GM18520 (cell line): ENCODE results near the gene PMPCA.

ENCODE experiments used
- ATAC-seq: cut with Tn5 transposase; IDR thresholded peaks from one replicate; pipeline ENCODE4 v1.9.1; 2021; ENCODE audit not compliant: unreplicated experiment

The PMPCA gene

DNA sequence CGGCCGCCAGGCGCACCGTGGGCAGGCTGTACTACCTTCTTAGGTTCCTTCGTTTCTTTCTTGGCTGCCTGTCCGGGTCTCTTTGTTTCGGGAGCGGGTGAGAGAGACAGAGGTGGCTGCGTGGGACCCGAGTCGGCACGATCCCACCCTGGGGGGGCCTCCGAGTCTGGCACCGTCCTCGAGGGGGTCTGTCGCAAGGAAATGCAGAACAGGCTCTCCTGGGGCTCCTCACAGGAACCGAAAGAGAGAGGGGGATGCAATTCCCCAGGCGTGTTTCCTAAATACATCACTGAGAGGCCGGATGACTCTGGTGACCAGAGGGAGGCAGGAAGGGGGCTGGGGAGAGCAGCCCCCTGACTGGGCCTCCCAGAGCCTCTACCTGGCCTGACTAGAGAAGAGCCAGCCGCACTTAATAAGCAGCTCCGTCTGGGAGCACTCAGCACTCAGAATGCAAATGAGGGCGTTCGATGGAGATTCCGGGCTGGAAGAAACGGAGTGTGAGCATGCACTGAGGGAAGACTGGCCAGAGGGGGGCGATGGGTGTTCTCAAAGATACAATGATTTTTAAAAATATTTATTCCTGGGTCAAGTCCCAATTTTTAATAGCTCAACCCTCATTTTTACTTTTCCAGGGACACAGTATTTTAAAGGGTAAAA, 40.9 kb downstream of the PMPCA start:
- ATAC-seq, result no peak

DNA sequence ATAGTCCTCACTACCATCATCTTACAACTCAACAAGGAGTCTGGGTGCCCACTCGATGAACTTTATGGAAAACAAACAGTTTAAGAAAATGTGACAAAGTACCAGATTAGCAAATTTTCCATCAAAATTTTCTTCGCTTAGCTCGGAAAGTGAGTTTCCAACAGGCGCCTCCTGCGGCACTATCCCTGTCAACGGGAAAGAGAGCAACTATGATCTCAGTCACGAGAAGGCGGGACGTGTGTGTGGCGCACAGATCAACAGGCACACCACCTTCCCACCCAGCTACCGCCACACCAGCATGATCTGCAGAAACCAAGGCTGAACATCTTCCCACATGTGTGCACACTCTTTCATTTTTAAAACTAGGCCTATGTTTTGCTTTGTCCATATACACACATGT, 42.9 kb downstream of the PMPCA start:
- ATAC-seq, result no peak

DNA sequence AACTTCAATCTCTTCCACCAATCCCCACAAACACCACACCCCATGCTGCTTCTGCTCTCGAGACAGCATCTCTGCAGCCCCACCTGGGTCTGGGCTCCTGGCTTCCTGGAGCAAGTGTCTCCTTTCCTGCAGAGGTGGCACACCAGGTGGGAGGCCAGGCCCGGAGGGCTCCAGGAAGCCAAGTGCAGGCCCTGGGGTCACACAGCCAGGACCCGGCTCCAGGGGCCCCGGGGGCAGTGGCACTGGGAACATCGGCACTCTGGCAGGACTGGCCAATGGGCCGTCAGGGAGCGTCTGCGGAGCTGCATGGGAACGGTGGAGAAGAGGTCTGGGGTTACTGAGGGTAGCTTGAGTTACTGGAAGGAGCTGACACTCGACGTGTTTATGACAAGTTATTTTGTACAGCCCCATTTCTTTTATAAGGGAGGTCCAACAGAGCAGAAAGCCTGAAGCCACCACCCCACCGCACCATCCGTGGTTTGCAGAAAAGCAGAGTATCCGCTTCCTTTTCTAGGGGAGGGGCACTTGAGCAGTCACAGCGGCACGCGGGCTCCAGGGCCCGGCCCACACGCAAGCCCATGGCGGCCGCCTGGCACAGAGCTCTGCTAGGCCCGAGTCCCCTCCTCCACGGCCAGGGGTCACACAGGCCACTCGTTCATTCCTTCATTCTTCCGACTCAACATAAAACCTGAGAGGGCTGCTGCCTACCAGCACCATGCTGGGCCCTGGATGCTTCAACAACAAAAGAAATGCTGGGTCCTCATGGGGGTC, 43.8 kb downstream of the PMPCA start:
- ATAC-seq, result no peak

DNA sequence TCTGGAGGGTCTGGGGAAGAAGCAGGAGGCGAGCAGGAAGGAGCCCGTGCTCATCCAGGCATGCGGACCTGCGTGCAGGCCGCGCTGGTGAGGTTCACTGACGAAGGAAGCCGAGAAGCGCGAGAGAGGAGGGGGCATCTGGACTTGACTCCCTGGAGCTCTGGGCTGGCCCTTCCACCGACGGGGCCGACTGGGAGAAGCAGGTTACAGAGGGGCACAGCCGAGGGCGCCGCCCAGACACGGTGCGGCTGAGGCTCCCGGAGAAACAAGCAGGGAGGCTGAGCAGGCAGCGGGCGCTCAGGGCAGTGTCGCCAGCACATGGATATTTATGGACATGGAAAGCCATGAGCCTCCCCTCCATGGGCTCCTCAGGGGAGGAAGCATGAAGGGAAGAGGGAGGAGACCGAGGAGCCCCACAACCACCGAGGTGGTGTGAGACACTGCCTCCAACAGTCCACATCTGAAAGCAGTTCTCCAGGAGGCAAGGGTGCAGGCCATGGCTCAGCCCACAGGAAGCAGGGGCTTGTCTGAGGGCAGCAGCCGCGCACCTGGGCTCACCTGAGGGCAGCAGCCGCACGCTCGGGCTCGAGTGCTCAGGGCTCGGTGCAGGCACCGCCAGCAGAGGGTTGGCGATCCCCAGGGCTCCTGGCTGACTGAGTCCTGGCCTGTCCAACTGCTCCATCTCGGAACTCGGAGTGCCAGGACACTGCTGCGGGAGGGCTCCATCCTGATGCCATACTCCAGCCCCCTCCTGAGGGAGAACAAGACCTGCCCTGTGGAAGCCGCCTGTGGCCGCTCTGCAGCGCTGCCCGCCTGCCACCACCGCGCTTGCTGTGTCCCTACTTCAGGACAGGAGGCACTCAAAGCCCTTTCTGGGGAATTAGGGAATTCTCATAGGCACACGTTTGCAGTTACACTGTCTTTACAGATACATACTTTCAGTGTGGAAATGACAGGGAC, 44.9 kb downstream of the PMPCA start:
- no peak for ATAC-seq

DNA sequence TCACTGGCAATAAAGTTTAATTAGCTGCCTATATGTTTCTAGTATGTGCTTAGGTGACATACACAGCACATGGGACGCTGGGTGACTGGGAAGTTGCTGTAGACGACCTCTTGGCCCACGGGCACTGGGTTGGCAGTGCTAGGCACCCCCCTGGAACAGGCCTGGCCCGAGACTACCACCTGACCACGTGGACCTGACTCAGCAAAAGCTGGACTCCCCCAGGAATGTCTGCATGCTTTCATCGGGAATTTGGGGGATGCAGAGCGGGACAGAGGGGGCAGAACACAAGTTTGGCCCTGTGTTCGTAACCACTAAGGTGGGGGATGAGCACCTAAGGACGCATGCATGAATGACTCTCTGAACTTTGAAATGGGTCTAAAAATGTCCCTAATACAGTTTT, 45.8 kb downstream of the PMPCA start:
- ATAC-seq, result no peak

DNA sequence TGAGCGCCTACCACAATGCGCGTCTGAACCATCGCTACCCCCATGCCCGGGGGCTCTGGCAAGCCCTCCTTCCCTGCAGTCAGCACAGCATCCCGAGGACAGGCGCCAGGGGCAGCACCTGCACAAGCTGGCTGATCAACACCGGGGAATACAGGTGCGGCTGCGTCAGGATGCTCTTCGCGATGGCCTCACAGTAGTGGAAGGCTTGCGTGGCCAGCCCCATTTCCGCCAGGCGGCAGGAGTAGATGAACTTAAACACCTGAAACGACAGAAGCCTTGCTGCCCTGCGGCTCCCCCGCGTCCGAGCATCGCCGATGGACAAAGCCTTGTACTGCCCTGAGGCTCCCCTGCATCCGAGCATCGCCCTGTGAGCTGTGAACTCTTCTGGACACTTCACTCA, 46.9 kb downstream of the PMPCA start:
- no peak for ATAC-seq

DNA sequence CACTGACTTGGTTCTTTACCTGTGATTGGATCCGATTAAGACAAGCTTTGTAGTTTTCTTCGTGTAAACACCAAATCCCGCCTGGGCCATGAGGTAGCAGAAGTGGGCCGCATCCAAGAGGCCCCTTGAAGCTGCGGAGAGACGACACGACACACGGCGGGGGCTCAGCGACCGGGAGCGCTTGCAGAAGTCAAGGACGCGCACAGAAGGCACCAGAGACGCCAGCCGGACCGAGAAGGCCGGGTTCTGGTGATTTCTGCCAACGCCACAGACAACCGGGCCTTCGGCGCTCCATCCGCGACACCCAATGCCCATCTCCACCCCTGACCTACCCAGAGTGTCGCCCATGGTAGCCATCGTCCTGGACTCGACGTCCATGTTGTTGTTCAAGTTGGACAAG, 49.0 kb downstream of the PMPCA start:
- ATAC-seq, result no peak

DNA sequence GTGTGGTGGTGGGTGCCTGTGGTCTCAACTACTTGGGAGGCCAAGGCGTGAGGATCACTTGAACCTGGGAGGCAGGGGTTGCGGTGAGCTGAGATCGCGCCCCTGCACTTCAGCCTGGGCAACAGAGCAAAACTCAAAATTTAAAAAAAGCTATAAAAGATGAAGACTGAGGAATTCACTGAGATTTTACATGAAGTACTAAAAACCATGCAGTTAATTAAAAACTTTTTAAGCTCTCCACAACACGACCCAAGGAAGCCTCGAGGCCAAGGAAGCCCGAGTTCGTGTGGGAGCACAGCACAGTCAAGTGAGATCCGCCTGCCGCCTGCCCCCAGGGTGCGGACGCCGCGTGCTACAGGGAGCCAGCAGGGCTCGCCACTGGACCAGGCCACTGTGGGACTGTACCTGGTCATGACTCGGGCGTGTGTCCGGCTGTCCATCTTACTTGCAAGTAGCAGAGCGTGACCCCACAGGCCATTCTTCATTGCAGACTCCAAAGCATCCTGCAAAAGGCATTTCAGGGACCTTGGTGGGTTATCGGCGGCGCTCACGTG, 50.4 kb downstream of the PMPCA start:
- no peak for ATAC-seq

DNA sequence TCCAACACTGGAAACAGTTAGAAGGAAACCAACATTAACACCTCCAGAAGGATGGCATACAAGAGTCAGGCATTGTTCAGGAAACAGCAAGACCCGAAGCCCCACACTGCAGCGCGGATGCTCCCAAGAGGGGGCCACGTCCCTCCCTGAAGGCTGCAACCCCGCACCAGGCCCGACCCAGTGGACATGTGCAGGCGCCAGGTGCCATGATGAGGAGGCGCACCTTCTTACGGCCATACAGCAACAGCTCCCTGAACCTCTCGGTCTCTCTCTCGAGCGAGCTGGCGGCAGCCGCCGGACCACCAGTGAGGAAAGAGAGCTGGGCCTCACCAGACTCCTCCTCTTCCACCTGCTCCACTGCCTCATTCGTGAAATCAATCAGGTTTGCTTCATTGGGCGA, 52.2 kb downstream of the PMPCA start:
- ATAC-seq, result no peak

DNA sequence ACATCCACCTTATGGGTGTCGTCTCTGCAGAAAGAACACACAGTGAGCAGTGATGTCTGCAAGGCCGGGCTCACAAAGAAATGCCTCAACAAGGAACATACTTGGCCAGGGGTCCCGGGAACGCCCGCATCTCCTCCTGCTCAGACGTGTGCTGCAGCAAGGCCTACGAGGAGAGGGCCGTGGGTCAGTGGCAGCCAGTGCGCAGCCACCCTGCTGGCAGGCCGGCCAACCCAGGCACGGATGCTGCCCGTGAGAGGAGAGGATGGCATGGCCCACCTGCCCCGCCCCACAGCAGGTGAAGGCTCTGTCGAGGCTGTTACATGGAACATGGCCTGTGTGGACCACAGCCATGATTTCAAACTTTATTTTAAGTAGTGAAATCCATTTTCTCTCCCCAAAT, 53.1 kb downstream of the PMPCA start:
- no peak for ATAC-seq

DNA sequence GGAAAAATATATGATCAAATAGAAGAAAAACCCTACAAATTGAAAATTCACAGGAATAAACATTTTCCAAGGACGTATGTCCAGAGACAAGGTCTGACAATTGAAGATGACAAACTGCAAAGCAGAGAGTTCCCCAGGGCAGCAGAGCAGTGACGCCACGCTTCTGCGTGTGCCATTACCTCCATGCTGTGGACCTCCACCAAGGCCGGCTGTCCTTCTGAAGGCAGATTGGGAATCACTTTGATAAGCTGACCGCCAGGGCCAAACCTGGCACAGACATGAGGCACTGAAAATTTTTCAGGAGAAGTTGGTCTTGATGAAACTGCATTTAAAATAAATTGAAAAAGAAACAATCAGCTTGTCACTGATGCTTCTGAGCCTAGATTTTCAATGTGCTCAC, 53.8 kb downstream of the PMPCA start:
- ATAC-seq, result no peak

DNA sequence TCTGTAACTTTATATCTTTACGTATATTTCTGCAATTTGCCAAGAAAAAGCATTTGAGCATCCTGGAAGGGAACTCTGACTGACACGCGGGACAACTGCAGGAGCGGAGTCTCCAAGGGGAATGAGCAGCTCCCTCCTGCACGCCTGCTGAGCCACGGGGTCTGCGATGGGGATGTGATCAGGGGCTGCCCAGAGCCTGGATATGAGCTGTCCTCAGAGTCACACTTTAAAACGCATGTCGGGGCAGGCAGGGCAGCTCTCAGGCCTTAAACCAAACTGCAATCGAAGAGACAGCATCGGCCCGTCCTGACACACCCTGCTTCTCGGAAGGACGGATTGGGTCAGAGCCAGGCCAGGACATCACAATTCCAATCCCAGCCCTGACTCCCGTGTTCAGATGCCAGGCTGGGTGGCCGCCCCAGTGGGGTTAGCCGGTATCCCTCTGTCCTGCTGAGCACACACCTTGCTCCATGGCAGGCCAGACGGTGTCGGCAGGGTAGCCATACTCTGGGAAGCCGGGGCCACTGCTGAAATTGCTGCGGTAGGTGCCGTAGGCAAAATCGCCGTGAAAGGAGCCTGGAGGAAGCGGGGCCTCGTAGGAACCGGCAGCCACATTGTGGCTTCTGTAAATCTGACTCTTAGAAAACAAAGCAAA, 55.2 kb downstream of the PMPCA start:
- ATAC-seq, result no peak

DNA sequence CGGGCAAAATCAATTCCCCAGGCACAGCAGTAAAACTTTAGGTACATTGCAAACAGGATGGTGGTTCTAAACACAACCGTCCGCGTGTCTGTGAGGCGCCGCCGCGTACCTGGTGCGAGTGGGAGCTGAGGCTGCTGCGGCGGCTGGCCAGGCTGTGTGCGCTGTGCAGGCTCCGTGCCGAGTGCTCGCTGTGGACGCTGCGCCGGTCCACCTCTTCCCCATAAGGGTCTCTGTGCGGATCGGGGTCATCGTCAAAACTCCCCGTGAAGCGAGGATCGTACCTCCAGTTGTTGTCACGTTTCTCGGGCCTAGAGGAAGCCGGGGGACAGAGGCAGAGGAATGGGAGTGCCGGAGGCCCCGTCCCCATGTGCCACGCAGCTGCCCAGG, 55.7 kb downstream of the PMPCA start:
- no peak for ATAC-seq

DNA sequence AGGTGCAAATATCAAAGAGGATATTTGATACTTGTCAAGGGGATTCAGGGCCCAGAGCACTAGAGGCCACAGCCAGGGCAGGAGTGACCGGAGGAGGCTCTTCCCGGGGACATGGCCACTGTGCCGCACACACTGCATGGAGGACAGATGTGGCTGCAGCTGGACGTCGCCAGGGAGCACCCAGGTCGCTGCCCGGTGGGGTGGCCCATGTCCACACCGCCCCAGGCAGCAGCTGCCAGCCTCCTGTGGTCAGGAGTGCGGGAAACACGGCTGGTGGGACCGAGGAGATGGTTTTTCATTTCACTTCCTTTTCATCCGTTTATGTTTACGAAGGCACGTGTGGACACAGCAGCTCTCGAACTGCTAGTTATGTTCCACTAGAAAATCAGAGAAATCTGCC, 57.3 kb downstream of the PMPCA start:
- ATAC-seq, result no peak

DNA sequence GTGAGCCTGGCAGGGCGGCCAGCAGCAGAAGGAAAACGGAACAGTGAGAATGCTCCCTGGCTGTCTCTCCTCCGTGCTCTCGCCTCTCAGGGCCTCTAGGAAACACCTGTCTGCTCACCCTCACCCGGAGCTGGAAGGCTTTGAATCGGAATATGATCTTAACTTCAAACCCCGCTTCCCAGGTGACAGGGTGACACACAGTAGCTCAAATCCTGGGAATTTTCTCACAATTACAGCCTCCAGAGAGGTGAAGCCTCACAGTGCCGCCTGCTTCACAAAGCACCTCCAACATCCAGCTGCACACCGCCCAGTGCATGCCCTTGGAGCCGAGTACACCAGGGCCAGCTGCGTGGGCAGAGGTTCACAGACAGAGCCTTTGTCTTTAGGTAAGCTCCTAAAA, 59.9 kb downstream of the PMPCA start:
- no peak for ATAC-seq

DNA sequence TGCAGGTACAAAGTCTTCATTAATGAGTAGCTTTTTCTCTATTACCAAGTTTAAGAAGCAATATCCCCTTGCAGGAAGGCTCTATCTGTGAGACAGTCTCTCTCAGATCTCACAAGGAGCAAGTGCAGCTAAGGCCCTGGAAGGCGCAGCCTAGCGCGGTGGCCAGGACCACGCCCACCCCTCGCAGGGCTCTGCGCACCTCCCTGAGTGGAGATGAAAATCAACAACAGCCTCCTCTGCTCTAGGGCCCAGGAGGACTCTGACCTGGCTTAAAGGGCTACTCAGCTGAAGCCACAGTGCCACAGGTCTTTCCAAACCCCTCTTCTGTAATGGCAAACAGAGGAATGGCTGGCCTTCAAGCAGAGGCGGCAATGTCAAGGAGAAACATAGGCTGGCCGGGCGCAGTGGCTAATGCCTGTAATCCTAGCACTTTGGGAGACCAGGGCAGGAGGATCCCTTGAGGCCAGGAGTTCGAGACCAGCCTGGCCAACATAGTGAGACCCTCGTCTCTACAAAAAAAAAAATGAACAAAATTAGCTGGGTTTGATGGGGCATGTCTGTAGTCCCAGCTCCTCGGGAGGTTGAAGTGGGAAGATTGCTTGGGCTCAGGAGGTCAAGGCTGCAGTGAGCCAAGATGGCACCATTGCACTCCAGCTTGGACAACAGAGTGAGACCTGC, 60.5 kb downstream of the PMPCA start:
- ATAC-seq, result no peak

DNA sequence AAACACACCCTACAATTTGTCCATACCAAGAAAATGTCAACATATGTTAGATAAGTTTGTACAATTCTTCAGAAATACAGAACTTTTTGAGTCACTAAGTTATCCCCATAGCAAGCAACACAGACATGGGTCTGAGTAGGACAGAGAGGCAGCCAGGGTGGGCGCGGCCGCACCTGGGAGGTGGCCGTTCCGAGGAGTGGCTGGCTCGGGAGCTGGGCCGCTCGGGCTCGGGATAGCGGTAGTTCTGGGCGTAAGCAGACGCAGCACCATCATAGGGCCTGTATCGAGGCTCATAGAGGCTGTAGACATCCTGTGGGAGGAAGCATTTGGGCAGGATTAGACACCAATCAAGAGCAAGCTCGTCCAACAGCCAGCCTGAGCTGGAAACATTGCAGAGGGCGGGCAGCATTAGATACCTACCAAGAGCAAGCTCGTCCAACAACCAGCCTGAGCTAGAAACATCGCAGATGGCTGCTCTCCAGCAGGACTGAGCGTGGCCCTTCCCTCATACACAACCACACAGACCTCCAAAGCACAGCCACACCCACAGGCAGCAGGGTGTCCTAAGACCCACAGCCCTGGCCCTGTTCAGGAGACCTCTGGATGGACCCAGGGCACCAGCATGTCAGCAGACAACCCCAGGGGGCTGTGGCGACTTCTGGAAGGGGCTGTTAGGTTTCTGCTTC, 61.5 kb downstream of the PMPCA start:
- ATAC-seq, result no peak

DNA sequence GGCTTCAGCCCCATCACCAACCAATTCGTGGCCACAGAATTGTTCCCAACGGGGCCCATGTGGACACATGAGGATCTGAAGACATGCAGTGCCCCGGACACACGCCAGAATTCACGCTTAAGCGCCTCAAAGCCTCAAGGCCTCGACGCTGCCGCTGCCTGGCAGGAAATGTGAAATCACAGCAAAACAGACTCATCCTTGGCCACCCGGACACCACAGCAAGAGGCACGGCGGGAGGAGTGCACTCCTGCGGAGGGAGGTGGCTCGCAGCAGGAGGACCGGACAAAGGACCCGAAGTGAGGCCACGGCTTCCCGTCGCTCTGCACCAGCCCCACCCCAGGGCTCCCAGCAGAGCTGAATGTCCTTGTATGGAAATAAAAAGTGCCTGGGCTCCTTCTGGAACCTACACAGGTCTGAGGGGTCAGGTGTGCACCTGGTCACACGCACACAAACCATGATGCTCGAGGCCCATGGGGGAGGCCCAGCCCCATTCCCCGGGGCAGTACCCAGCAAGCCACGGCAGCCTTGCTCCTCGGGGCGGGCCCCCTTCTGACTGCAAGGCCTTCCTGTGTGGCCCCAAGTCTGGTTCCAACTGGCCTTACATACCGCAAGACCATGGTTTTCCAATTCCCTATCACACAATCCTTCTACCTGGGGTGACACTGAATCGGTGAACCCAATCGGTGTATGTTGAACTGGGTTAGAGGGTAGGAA, 62.3 kb downstream of the PMPCA start:
- no peak for ATAC-seq

DNA sequence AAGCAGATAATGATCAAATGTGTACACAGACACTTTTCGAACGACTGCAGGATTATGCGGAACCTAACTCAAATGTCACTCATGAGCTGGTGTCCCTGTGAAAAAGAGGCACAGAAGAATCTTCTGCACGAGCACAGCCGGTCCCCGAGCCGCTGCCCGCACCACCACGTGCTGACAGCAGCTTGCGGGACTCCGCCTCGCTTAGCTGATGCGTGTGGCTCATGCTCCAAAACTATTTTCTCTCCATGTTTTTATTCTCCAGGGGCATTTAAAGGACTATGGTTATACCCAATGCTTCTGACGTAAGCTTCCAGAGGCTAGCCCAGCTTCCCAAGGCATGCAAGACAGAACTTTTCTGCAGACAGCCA, 62.9 kb downstream of the PMPCA start:
- ATAC-seq, result no peak
